Neural crest cell (in vitro differentiated cells): ENCODE data around the gene ZNF771. TPM values are rescaled to one million over a fixed set of nuclear protein-coding genes. Genes with fewer than 3 reads are reported as not detected.

Experiments used
- DNase-seq: peaks from one replicate; pipeline ENCODE4 v3.0.0; 2021; ENCODE audit warnings: low read depth, mixed read lengths, low spot score
- H3K27ac Mint-ChIP-seq: one replicate; pipeline ENCODE4 v1.8.0; 2021; ENCODE audit warnings: mild to moderate bottlenecking, mixed read lengths; ENCODE audit not compliant: unreplicated experiment
- H3K27me3 Mint-ChIP-seq: 2 replicates; pipeline ENCODE4 v1.8.0; 2021; ENCODE audit warnings: low read depth, mild to moderate bottlenecking, mixed read lengths
- H3K36me3 Mint-ChIP-seq: 2 replicates; pipeline ENCODE4 v1.8.0; 2021; ENCODE audit warnings: low read depth, mild to moderate bottlenecking, mixed read lengths
- H3K4me1 Mint-ChIP-seq: 2 replicates; pipeline ENCODE4 v1.8.0; 2021; ENCODE audit warnings: mixed read lengths
- H3K4me3 Mint-ChIP-seq: one replicate; pipeline ENCODE4 v1.8.0; 2021; ENCODE audit warnings: mild to moderate bottlenecking, mixed read lengths
- H3K9me3 Mint-ChIP-seq: 2 replicates; pipeline ENCODE4 v1.8.0; 2021; ENCODE audit warnings: mixed read lengths
- CTCF ChIP-seq: fragments of 200-600 bp; sonication (generic); conservative IDR thresholded peaks from 2 replicates; pipeline ENCODE4 v1.5.0; 2021; ENCODE audit warnings: antibody characterized with exemption, mild to moderate bottlenecking
- total RNA-seq: library from RNA; stranded (reverse); gene quantifications from 2 replicates; pipeline ENCODE4 v1.2.1, GENCODE V29; 2021

Gene ZNF771
- total RNA-seq, 1 donor from 2014 or later: 18.9 TPM

GRCh38 chr16:30409125-30410060, 2.0 kb downstream of the ZNF771 start:
- no peaks in the 10 kb centered on the region for H3K27me3 Mint-ChIP-seq
- H3K4me1 Mint-ChIP-seq: peaks cover 28% of the 10 kb centered on the region
- peak overlapping the region; percentile 88 for H3K4me3 Mint-ChIP-seq
- H3K9me3 Mint-ChIP-seq: no peaks in the 10 kb centered on the region
- peak overlapping the region; percentile 35 for H3K27ac Mint-ChIP-seq
- peak; percentile 96 for TF ChIP-seq CTCF
- no peaks in the 10 kb centered on the region for H3K36me3 Mint-ChIP-seq
- DNase-seq: peak; percentile 99

- DNase-seq: no peak
- no peak for TF ChIP-seq CTCF
- H3K4me1 Mint-ChIP-seq: peaks cover 32% of the 10 kb centered on the region
- H3K4me3 Mint-ChIP-seq: no peak overlapping the region
- no peaks in the 10 kb centered on the region for H3K9me3 Mint-ChIP-seq
- H3K27me3 Mint-ChIP-seq: no peaks in the 10 kb centered on the region
- no peak overlapping the region for H3K27ac Mint-ChIP-seq
- H3K36me3 Mint-ChIP-seq: no peaks in the 10 kb centered on the region
Measured at GRCh38 chr16:30413112-30413806, 5.9 kb downstream of the ZNF771 start.

- Mint-ChIP-seq H3K36me3 (no peaks in the 10 kb centered on the region), H3K27ac (no peak overlapping the region), H3K4me1 (peaks cover 32% of the 10 kb centered on the region), H3K9me3 (no peaks in the 10 kb centered on the region), H3K27me3 (no peaks in the 10 kb centered on the region), H3K4me3 (peak overlapping the region; percentile 38)
- no peak for TF ChIP-seq CTCF
- DNase-seq: no peak
Measured at GRCh38 chr16:30414159-30414558, 6.8 kb downstream of the ZNF771 start.

GRCh38 chr16:30416047-30416603, 8.7 kb downstream of the ZNF771 start:
- Mint-ChIP-seq H3K36me3 (peaks cover 10% of the 10 kb centered on the region), H3K27ac (no peak overlapping the region), H3K27me3 (no peaks in the 10 kb centered on the region), H3K9me3 (no peaks in the 10 kb centered on the region), H3K4me3 (peak overlapping the region; percentile 25), H3K4me1 (peaks cover 26% of the 10 kb centered on the region)
- DNase-seq: no peak
- no peak for TF ChIP-seq CTCF

- H3K27ac Mint-ChIP-seq: no peak overlapping the region
- TF ChIP-seq CTCF: no peak
Measured at GRCh38 chr16:30416624-30417528, 9.5 kb downstream of the ZNF771 start.

More at GRCh38 chr16:30416624-30417528, 9.5 kb downstream of the ZNF771 start:
- peak overlapping the region; percentile 25 for H3K4me3 Mint-ChIP-seq
- H3K27me3 Mint-ChIP-seq: no peaks in the 10 kb centered on the region
- no peaks in the 10 kb centered on the region for H3K9me3 Mint-ChIP-seq
- H3K4me1 Mint-ChIP-seq: peaks cover 25% of the 10 kb centered on the region
- peaks cover 15% of the 10 kb centered on the region for H3K36me3 Mint-ChIP-seq
- no peak for DNase-seq
